Prostate gland (tissue), 2 donors: ENCODE measurements around the gene MARK3. TPM values are rescaled to one million over a fixed set of nuclear protein-coding genes. Genes with fewer than 3 reads are reported as not detected.

Experiments
- DNase-seq: peaks from one replicate; pipeline ENCODE4 v3.0.0-alpha.2; 2019; ENCODE audit warnings: low spot score
- H3K27ac ChIP-seq, 2 donors: fragments of 200-600 bp; sonication (generic); 2 replicates each; pipeline ENCODE4 v1.5.1; 2017 to 2019
- H3K27me3 ChIP-seq: fragments of 200-600 bp; sonication (generic); replicated peaks from 2 replicates; pipeline ENCODE4 v1.5.1; 2019; ENCODE audit not compliant: insufficient read depth
- H3K36me3 ChIP-seq, 2 donors: fragments of 200-600 bp; sonication (generic); 1 replicate in 1 of 2; 2 replicates in 1 of 2; pipeline versions ENCODE4 v1.5.1 to v1.8.1; 2017 to 2019
- H3K4me1 ChIP-seq: fragments of 200-600 bp; sonication (generic); replicated peaks from 2 replicates; pipeline ENCODE4 v1.5.1; 2019
- H3K4me3 ChIP-seq, 2 donors: fragments of 200-600 bp; sonication (generic); 2 replicates each; pipeline ENCODE4 v1.5.1; 2017 to 2019
- H3K9me3 ChIP-seq: fragments of 200-600 bp; sonication (generic); 2 replicates; pipeline ENCODE4 v1.5.1; 2017
- CTCF ChIP-seq, 4 experiments: fragments of 200-600 bp in 2 of 4; fragments of 450-650 bp in 2 of 4; sonication (generic) in 2 of 4; IDR thresholded peaks; 1 replicate in 3 of 4; 2 replicates in 1 of 4; pipeline ENCODE4 v1.5.1; 2016 to 2019; ENCODE audit warnings: antibody characterized with exemption in 4 of 4, mild to moderate bottlenecking in 2 of 4, moderate library complexity in 2 of 4
- POLR2A ChIP-seq: fragments of 450-650 bp; IDR thresholded peaks from one replicate; pipeline ENCODE4 v1.6.1; 2016; ENCODE audit warnings: antibody characterized with exemption, mild to moderate bottlenecking
- POLR2AphosphoS5 ChIP-seq: sonication (generic); formaldehyde crosslinking; IDR thresholded peaks from one replicate; pipeline ENCODE4 v1.6.1; 2017; ENCODE audit warnings: antibody characterized with exemption
- WGBS: methylation state at CpG from one replicate; pipeline ENCODE4 v1.1.5; 2018; 5-methylcytosine and 5-hydroxymethylcytosine counted together
- intact Hi-C: fragments of 100-400 bp; cut with DNase I; formaldehyde crosslinking; loops from one replicate; pipeline ENCODE4 v1.14.2; 2022
- total RNA-seq, 2 donors: library from RNA; depleted of rRNA; stranded (reverse); fragments of >200 nt; gene quantifications; one replicate each; pipeline ENCODE4 v1.1.0, GENCODE V29; 2016

The MARK3 gene
- total RNA-seq, 2 donors from 2014 or later: 51.5 to 115 TPM

GRCh38 chr14:103404920-103405319, 19.7 kb downstream of the MARK3 start:
- Histone ChIP-seq H3K9me3 (no peaks in the 10 kb centered on the region), H3K27ac (peak overlapping the region; percentile 45 to 64), H3K36me3 (no peaks in the 10 kb centered on the region), H3K4me1 (peaks cover 15% of the 10 kb centered on the region), H3K27me3 (no peaks in the 10 kb centered on the region), H3K4me3 (no peak overlapping the region)
- peak; percentile 38 for DNase-seq
- intact Hi-C loops: no loop called here
- TF ChIP-seq POLR2AphosphoS5 (peak; percentile 80), POLR2A (no peak), CTCF (IDR thresholded peaks at IDR 0.05) (no peak)
- 51% methylated on average over 7 of the region's 7 CpGs for WGBS

- WGBS: 45% methylated on average over 7 of the region's 7 CpGs
- Histone ChIP-seq H3K9me3 (no peaks in the 10 kb centered on the region), H3K4me1 (peaks cover 15% of the 10 kb centered on the region), H3K27ac (peak overlapping the region in 1 of 2 donors; percentile 9), H3K27me3 (no peaks in the 10 kb centered on the region), H3K36me3 (no peaks in the 10 kb centered on the region), H3K4me3 (no peak overlapping the region)
- no peak for DNase-seq
- intact Hi-C loops: no loop called here
- TF ChIP-seq POLR2A (no peak), POLR2AphosphoS5 (no peak), CTCF (IDR thresholded peaks at IDR 0.05) (no peak)
Measured at GRCh38 chr14:103408491-103409155, 23.4 kb downstream of the MARK3 start.

DNA sequence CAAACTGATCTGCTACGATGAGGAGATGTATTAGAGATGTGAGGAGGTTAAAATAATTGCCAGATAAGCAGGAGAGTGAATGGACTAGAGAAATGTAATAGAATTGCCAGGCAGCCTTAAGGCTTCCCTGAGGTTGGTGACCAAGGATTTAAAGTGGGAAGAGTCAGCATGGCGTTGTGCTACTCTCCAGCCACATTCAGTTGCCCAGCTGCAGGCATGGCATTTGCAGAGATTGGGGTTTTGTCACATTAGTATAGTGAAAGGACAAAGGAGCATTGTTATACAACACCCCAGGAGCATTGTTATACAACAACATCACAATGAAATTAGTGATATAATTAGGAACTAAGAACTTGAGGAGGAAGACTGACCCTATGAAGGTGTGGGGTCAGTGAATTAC, 31.7 kb downstream of the MARK3 start:
- WGBS: 93% methylated on average over 2 of the region's 2 CpGs
- H3K9me3 ChIP-seq: no peaks in the 10 kb centered on the region

DNA sequence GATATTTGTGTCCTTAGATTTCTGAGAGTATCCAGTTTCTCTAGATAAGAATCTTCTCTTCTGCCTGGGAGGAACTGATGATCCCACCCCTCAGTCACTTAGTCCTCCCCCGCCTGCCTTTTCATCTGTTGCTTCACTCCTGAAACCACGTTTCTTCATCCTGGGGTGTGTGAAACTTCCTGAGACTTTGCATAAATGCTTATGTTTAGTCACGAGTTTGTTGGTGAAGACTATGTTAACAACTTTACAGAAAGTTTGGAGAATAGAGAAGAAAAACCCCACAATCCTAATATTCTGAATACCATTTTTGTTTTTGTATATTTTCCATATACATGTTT, 33.2 kb downstream of the MARK3 start:
- no peak overlapping the region for H3K27ac ChIP-seq

More for the DNA sequence above, 31.7 kb downstream of the MARK3 start:
- H3K4me3 ChIP-seq: no peak overlapping the region
- no peak for DNase-seq
- no peaks in the 10 kb centered on the region for H3K36me3 ChIP-seq
- H3K4me1 ChIP-seq: peaks cover 7% of the 10 kb centered on the region
- no peak overlapping the region for H3K27ac ChIP-seq
- TF ChIP-seq POLR2AphosphoS5: no peak
- TF ChIP-seq POLR2A: no peak
- no peak for TF ChIP-seq CTCF (IDR thresholded peaks at IDR 0.05)
- intact Hi-C loops: no loop called here
- H3K27me3 ChIP-seq: no peaks in the 10 kb centered on the region

More for the DNA sequence above, 33.2 kb downstream of the MARK3 start:
- H3K4me1 ChIP-seq: peaks cover 10% of the 10 kb centered on the region
- no peaks in the 10 kb centered on the region for H3K27me3 ChIP-seq
- no peaks in the 10 kb centered on the region for H3K9me3 ChIP-seq
- H3K4me3 ChIP-seq: no peak overlapping the region
- H3K36me3 ChIP-seq: no peaks in the 10 kb centered on the region
- DNase-seq: no peak
- TF ChIP-seq POLR2A (no peak), POLR2AphosphoS5 (no peak), CTCF (IDR thresholded peaks at IDR 0.05) (no peak)
- intact Hi-C loops: no loop called here
- 65% methylated on average over 3 of the region's 3 CpGs for WGBS
